ENCODE measurements around the gene CACNA1H. TPM values are rescaled to one million over a fixed set of nuclear protein-coding genes. Genes with fewer than 3 reads are reported as not detected.

Gene CACNA1H
- total RNA-seq, 4 donors from 2014 or later: 225 to 361 (median 259) TPM

DNA sequence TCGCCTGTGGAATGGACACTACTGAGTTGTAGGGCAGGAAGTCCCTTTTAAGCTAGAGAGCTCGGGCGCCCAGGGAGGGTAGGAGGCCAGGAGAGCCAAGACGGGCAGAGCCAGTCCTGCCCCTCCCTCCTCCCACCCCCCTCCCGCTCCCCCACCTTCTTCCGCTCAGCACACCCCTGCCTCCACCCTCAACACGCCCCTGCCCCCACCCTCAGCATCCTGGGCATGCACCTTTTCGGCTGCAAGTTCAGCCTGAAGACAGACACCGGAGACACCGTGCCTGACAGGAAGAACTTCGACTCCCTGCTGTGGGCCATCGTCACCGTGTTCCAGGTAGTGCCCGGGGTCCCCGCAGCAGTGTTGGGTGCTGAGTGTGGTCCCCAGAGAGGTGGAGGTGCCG is 53.9 kb downstream of the CACNA1H start:
- no CpG with 5 or more reads among the region's 16 CpGs for WGBS
- no peak overlapping the region for H3K27ac ChIP-seq (replicated peaks in 1 of 4)
- H3K9me3 ChIP-seq: no peaks in the 10 kb centered on the region
- intact Hi-C loops (cut with DNase I): no loop called here
- peaks cover 0 to 100% (median 91%) of the 10 kb centered on the region in 4 donors for H3K36me3 ChIP-seq
- no peak for DNase-seq (ENCODE audit: extremely low spot score)
- no peaks in the 10 kb centered on the region for H3K27me3 ChIP-seq
- TF ChIP-seq POLR2AphosphoS5 (IDR thresholded peaks at IDR 0.05): no peak
- TF ChIP-seq EP300 (IDR thresholded peaks at IDR 0.05): no peak
- no peak for TF ChIP-seq POLR2A (IDR thresholded peaks at IDR 0.05; ENCODE audit: low read depth)
- TF ChIP-seq, protein P1, sequence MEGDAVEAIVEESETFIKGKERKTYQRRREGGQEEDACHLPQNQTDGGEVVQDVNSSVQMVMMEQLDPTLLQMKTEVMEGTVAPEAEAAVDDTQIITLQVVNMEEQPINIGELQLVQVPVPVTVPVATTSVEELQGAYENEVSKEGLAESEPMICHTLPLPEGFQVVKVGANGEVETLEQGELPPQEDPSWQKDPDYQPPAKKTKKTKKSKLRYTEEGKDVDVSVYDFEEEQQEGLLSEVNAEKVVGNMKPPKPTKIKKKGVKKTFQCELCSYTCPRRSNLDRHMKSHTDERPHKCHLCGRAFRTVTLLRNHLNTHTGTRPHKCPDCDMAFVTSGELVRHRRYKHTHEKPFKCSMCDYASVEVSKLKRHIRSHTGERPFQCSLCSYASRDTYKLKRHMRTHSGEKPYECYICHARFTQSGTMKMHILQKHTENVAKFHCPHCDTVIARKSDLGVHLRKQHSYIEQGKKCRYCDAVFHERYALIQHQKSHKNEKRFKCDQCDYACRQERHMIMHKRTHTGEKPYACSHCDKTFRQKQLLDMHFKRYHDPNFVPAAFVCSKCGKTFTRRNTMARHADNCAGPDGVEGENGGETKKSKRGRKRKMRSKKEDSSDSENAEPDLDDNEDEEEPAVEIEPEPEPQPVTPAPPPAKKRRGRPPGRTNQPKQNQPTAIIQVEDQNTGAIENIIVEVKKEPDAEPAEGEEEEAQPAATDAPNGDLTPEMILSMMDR (IDR thresholded peaks at IDR 0.05): no peak
- no peak overlapping the region for H3K4me3 ChIP-seq
- no peaks in the 10 kb centered on the region for H3K4me1 ChIP-seq

DNA sequence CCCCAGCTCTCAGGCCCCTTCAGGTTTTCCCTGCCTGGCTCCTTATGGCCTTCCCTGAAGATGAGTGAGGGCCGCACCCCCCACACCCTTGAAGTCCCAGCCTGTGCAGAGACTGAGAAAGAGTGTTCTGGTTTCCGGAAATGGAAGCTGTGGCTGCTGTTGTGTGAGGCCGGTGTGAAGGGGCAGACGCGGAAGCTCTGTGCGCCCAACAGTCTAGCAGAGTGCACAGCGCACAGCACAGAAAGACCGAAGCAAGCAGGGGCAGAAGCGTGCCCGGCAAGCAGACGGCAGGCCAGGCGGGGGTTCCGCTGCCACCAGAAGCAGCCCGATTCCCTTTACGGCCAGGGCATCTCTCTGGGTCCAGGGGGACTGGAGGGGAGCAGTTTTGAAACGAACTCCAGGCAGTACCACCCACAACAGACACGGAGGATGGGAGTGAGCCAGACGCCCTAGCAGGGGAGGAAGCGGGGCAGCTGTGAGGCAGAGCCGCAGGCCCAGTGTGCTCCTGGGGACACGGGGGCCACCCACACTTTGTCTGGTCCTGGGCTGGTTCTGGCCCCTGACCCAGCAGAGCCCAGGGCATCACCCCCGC is 55.4 kb downstream of the CACNA1H start:
- Histone ChIP-seq H3K9me3 (no peaks in the 10 kb centered on the region), H3K27ac (replicated peaks in 1 of 4) (no peak overlapping the region), H3K4me3 (no peak overlapping the region), H3K36me3 (peaks cover 3 to 100% (median 91%) of the 10 kb centered on the region in 4 donors), H3K4me1 (no peaks in the 10 kb centered on the region), H3K27me3 (no peaks in the 10 kb centered on the region)
- no peak for TF ChIP-seq EP300 (IDR thresholded peaks at IDR 0.05)
- no peak for TF ChIP-seq POLR2AphosphoS5 (IDR thresholded peaks at IDR 0.05)
- TF ChIP-seq, protein P1 (IDR thresholded peaks at IDR 0.05): no peak
- TF ChIP-seq POLR2A (IDR thresholded peaks at IDR 0.05; ENCODE audit: low read depth): no peak
- no peak for DNase-seq (ENCODE audit: extremely low spot score)
- intact Hi-C loops (cut with DNase I): no loop called here
- 80% methylated on average over 2 of the region's 22 CpGs for WGBS

DNA sequence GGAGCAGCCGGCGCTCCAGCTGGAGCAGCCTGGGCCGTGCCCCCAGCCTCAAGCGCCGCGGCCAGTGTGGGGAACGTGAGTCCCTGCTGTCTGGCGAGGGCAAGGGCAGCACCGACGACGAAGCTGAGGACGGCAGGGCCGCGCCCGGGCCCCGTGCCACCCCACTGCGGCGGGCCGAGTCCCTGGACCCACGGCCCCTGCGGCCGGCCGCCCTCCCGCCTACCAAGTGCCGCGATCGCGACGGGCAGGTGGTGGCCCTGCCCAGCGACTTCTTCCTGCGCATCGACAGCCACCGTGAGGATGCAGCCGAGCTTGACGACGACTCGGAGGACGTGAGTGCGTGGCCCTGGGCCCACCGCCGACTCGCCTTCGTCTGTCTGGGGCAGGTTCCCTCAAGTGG is 56.2 kb downstream of the CACNA1H start:
- WGBS: 100% methylated on average over 5 of the region's 43 CpGs
- TF ChIP-seq POLR2AphosphoS5 (IDR thresholded peaks at IDR 0.05): no peak
- Histone ChIP-seq H3K9me3 (no peaks in the 10 kb centered on the region), H3K4me3 (no peak overlapping the region), H3K27me3 (no peaks in the 10 kb centered on the region), H3K36me3 (peaks cover 3 to 100% (median 92%) of the 10 kb centered on the region in 4 donors), H3K4me1 (no peaks in the 10 kb centered on the region), H3K27ac (replicated peaks in 1 of 4) (no peak overlapping the region)
- intact Hi-C loops (cut with DNase I): no loop called here
- no peak for DNase-seq (ENCODE audit: extremely low spot score)

DNA sequence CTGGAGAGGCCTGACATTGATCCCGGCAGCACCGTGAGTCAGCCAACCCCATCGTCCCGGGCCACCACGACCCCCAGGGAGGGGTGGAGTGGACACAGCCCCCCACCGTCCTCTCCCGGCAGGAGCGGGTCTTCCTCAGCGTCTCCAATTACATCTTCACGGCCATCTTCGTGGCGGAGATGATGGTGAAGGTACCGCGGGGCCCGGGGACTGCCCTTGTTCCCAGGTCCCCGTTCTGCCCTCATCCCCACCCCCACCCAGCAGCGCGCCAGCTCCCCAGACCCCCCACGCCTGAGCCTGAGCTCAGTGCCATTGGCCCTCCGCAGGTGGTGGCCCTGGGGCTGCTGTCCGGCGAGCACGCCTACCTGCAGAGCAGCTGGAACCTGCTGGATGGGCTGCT is 57.6 kb downstream of the CACNA1H start:
- no peak overlapping the region for H3K4me3 ChIP-seq
- no peak overlapping the region for H3K27ac ChIP-seq (replicated peaks in 1 of 4)
- peaks cover 3 to 100% (median 95%) of the 10 kb centered on the region in 4 donors for H3K36me3 ChIP-seq
- intact Hi-C loops (cut with DNase I): no loop called here
- DNase-seq (ENCODE audit: extremely low spot score): no peak
- TF ChIP-seq POLR2A (IDR thresholded peaks at IDR 0.05; ENCODE audit: low read depth): no peak
- no peak for TF ChIP-seq POLR2AphosphoS5 (IDR thresholded peaks at IDR 0.05)
- TF ChIP-seq, protein P1 (IDR thresholded peaks at IDR 0.05): no peak
- TF ChIP-seq EP300 (IDR thresholded peaks at IDR 0.05): no peak
- H3K9me3 ChIP-seq: no peaks in the 10 kb centered on the region
- H3K27me3 ChIP-seq: no peaks in the 10 kb centered on the region
- H3K4me1 ChIP-seq: no peaks in the 10 kb centered on the region
- 82% methylated on average over 20 of the region's 23 CpGs for WGBS

DNA sequence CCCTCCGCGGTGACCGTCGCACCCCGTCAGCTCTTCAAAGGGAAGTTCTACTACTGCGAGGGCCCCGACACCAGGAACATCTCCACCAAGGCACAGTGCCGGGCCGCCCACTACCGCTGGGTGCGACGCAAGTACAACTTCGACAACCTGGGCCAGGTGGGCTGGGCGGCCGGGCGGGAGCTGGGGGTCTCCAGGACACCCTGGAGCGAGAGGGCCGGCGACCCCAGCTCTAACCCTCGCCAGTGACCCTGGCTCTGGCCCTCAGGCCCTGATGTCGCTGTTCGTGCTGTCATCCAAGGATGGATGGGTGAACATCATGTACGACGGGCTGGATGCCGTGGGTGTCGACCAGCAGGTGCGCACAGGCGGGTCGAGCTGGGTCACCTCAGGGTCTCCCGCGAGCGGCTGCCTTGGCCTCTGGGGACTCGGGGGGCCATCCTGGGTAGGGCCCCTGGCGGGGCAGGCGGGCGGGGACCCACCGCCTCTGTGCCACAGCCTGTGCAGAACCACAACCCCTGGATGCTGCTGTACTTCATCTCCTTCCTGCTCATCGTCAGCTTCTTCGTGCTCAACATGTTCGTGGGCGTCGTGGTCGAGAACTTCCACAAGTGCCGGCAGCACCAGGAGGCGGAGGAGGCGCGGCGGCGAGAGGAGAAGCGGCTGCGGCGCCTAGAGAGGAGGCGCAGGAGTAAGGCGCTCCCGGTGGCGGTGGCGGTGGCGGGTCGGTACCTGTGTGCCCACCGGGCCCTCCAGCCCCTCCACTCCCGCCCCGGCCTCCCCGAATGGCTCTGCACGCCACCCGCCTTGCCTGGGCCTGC is 58.8 kb downstream of the CACNA1H start:
- Histone ChIP-seq H3K27me3 (no peaks in the 10 kb centered on the region), H3K27ac (replicated peaks in 1 of 4) (no peak overlapping the region), H3K4me1 (no peaks in the 10 kb centered on the region), H3K4me3 (no peak overlapping the region), H3K36me3 (peaks cover 3 to 100% (median 95%) of the 10 kb centered on the region in 4 donors), H3K9me3 (no peaks in the 10 kb centered on the region)
- DNase-seq (ENCODE audit: extremely low spot score): no peak
- TF ChIP-seq POLR2AphosphoS5 (IDR thresholded peaks at IDR 0.05) (no peak), EP300 (IDR thresholded peaks at IDR 0.05) (no peak), POLR2A (IDR thresholded peaks at IDR 0.05; ENCODE audit: low read depth) (no peak)
- TF ChIP-seq, protein P1 (IDR thresholded peaks at IDR 0.05): no peak
- intact Hi-C loops (cut with DNase I): no loop called here
- 93% methylated on average over 42 of the region's 65 CpGs for WGBS
